Measurements from ENCODE around the gene NDUFS5.

- TF ChIP-seq CTCF (conservative IDR thresholded peaks at IDR 0.05; ENCODE audit: low read depth, low read length) (no peak), EZH2 (IDR thresholded peaks at IDR 0.05; ENCODE audit: borderline replicate concordance, low read depth, low read length, poor library complexity, severe bottlenecking) (no peak)
Observed at GRCh38 chr1:39016604-39017171, 9.5 kb upstream of the NDUFS5 start.
